ENCODE data around the gene ARHGAP11B. TPM values are rescaled to one million over a fixed set of nuclear protein-coding genes. Genes with fewer than 3 reads are reported as not detected.
"Not testable (repeated sequence)": the region's sequence is repeated elsewhere in the genome, so short reads cannot be mapped to it uniquely, and the experiment has no call there.

Gene ARHGAP11B

DNA sequence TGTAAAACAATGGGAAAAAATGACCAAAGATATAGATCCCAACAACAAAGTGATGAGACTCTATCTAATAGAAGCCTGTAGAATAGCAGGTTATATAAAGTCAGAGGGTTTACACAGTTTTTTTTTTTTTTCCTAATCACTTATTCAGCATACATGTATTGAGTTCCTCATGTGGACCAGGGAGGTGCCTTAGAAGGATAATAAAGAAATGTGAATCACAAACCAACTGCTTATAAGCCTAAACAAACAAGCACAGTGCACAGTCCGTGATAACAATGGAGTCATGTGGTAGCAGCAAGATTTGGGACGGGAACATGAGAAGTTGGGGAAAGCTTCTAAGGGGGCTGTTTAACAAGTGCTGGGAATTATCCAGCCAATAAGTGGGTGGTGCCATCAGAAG is 60.7 kb downstream of the ARHGAP11B start:
- WGBS (ENCODE audit: extremely low coverage, insufficient read length, low lambda C conversion rate), result no CpG with 5 or more reads among the region's 2 CpGs
- not testable (repeated sequence) for H4K5ac ChIP-seq (ENCODE audit: insufficient read length, low read depth, low read length); H2BK120ac ChIP-seq (ENCODE audit: low read depth, low read length, poor library complexity, severe bottlenecking); H3K27ac ChIP-seq (ENCODE audit: insufficient read length, low read depth, low read length); H3K18ac ChIP-seq (ENCODE audit: insufficient read length, low read depth, low read length); H3K9ac ChIP-seq (ENCODE audit: extremely low read depth, insufficient read length, low read length); H3K4me3 Mint-ChIP-seq; H4K8ac ChIP-seq (replicated peaks; ENCODE audit: insufficient read length, low read depth, low read length); H3K27me3 ChIP-seq (ENCODE audit: insufficient read depth, low read length); H2AFZ ChIP-seq (ENCODE audit: low read length); DNase-seq; H2BK12ac ChIP-seq (ENCODE audit: insufficient read length, low read depth, low read length); H3T11ph ChIP-seq (ENCODE audit: low read length); H3K9me3 Mint-ChIP-seq; H3K27ac Mint-ChIP-seq; H2BK5ac ChIP-seq (ENCODE audit: insufficient read length, low read length); H2BK15ac ChIP-seq (ENCODE audit: low read depth, low read length); H3K79me2 ChIP-seq (ENCODE audit: insufficient read depth, low read length); H3K4me1 Mint-ChIP-seq; H3K4me2 ChIP-seq (ENCODE audit: insufficient read depth, insufficient read length, low read length); H4K20me1 ChIP-seq (ENCODE audit: control insufficient read depth, insufficient read depth, insufficient read length); H4K91ac ChIP-seq (ENCODE audit: insufficient read length, low read depth, low read length); H3K23me2 ChIP-seq (ENCODE audit: insufficient read length, low read depth, low read length, poor library complexity, severe bottlenecking); H3K14ac ChIP-seq (ENCODE audit: insufficient read depth, low read length); H3K4me1 ChIP-seq (ENCODE audit: insufficient read depth, low read length); H3K23ac ChIP-seq (ENCODE audit: insufficient read length, low read depth, low read length); H2BK20ac ChIP-seq (ENCODE audit: low read depth, low read length, poor library complexity, severe bottlenecking); H3K79me1 ChIP-seq (ENCODE audit: insufficient read depth, low read depth, low read length, poor library complexity, severe bottlenecking); H3K4ac ChIP-seq (ENCODE audit: low read depth, low read length); H3K27me3 Mint-ChIP-seq (ENCODE audit: low read depth); H3K9me3 ChIP-seq (ENCODE audit: control insufficient read depth, low read depth, low read length); H2AK5ac ChIP-seq (ENCODE audit: insufficient read length, low read length); H3K56ac ChIP-seq (ENCODE audit: insufficient read length, low read depth, low read length)
- H3K36me3 Mint-ChIP-seq (ENCODE audit: insufficient read depth in 1 of 3, low read depth in 3 of 3), result peaks cover 6 to 11% (median 7%) of the 10 kb centered on the region in 3 experiments; a peak in 6 of 7 replicates

Other genes with a start within 250 kb of the ARHGAP11B start
- 2.4 and 4.3 TPM in 2 replicates for gene CHRFAM7A, start 232.6 kb upstream of the ARHGAP11B start, total RNA-seq (2021)
- gene GOLGA8R, start 211.9 kb upstream of the ARHGAP11B start, total RNA-seq (2021), result 0.20 and 0.26 TPM in 2 replicates
- not detected in 2 replicates for gene GOLGA8Q, start 74.1 kb upstream of the ARHGAP11B start, total RNA-seq (2021)
- gene GOLGA8H, start 22.1 kb upstream of the ARHGAP11B start, total RNA-seq (2021), result 0.70 and 0.94 TPM in 2 replicates

All from H9 (cell line).